Islet of Langerhans (tissue), 1 donor: Measurements from ENCODE around the gene CTTNBP2NL.
"Not testable (repeated sequence)": the region's sequence is repeated elsewhere in the genome, so short reads cannot be mapped to it uniquely, and the experiment has no call there.

Experiments
- FAIRE-seq: peaks from one replicate; lab custom pipeline; 2011; peaks lifted over from hg19 to GRCh38; lab: Jason Lieb, UNC

The CTTNBP2NL gene

DNA sequence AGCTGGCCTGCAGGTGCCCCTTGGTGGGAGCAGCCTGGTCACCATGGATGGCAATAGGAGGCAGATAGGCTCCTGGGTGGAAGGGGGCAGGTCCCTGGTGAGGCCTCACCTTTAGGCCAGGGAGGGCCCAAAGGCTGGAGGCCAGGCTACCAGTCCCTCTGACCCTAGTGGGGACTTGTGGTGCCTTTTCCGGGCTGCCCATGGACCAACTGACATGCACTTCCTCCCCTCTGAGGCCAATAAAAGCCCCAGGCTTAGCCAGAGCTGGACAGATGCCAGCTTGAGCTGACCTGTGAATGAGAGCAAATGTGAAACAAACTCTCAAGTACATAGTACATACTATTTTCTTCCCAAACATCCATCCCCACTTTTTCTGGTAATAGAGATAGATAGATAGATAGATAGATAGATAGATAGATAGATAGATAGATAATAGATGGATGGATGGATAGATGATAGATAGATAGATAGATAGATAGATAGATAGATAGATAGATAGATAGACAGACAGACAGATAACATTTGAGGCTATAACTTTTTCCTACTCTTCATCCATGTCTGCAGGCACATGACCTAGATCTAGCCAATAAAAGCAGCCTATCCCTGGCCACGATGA, 9.2 kb upstream of the CTTNBP2NL start:
- no peak for FAIRE-seq

DNA sequence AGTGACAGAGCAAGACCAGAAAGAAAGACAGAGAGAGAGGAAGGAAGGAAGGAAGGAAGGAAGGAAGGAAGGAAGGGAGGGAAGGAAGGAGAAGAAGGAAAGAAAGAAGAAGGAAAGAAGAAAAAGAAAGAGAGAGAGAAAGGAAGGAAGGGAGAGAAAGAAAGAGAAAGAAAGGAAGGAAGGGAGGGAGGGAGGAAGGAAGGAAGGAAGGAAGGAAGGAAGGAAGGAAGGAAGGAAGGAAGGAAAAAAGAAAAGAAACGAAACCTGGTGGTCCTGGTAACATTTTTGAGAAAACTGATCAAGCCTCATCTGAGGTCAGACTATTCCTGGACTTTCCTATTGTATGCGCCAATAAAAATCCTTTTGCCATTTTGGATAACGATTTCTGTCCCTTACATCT, 8.2 kb upstream of the CTTNBP2NL start:
- FAIRE-seq = no peak

DNA sequence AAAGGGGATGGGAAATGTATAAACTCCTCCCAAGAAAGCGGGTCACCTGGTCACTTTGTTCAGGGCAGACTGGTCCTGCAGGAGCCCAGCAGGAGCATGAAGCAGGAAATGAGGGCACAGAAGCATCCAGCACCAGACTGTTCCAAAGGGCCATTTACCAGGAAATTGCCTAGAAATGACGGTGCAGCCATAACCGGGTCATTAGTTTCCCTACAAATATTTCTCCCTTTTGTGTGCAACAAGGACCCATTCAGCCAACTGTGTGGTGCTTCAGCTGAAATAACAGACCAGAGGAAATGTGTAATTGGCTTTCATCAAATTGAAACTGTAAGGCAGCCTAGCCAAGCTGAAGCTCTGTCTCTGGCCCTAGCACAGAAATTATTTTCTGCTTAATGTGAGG, 7.6 kb upstream of the CTTNBP2NL start:
- FAIRE-seq = no peak

DNA sequence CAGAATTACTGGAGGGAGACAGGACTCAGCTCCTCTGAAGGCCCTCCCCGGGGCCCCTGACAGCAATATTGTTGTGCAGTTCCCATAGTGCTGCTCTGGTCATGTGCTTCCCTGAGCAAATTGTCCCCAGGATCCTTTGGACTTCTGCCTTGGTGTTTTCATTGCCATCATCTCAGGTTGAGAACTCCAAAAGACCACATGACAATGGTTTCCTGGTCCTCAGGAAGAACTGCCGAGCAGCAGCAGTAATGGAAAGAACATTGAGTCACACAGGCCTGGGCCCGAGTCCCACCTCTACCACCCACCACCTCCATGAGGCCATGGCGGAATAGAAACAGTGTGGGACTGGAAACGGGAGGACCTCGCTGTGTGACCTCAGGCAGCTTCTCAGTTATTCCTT, 6.3 kb upstream of the CTTNBP2NL start:
- no peak for FAIRE-seq

DNA sequence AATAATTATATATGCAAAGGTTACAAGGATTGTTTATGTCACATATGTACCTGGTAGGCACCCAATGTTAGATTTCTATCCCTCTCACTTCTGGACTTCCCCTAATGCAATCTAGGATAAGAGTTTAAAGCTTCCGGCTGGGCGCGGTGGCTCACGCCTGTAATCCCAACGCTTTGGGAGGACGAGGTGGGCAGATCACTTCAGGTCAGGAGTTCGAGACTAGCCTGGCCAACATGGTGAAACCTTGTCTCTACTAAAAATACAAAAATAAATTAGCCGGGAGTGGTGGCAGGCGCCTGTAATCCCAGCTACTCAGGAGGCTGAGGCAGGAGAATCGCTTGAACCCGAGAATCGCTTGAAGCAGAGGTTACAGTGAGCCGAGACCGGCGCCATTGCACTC, 5.7 kb upstream of the CTTNBP2NL start:
- FAIRE-seq = not testable (repeated sequence)

DNA sequence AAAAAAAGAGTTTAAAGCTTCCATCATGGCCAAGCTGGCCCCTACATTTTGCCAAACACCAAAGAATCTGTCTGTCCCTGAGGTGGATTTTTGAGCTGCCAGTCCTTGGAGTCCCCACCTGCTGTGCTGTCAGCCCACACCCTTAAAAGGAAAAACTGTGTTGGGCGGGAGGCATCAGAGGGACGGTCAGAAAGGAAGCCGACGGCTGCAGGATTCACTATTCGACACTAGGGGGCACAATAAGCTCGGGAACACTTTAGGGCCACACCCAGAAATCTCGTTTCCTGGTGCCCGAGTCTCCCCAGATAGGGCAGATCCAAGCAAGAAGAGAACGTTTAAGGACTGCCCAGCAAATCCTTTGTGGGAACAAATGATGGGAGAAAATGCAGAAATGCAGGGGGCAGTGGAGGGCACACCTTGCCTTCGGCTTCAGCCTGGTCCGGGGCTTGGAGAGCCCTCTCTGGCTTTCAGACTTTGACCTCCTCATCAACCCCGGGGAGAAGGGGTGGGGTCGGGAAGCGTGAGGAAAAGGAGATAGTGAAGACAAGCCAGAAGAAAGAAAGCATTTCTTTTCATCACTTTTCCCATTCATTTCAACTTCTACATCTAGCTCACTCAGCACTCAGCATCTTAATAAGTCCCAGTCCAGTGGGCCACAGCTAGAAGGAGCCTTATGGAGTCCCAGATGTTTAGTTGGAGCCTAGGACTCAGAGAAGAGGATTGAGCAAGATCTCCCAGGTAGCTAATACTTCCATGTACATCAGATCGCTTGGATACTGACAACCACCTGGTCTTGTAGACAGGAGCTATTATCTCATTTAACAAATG, 5.0 kb upstream of the CTTNBP2NL start:
- FAIRE-seq = no peak

DNA sequence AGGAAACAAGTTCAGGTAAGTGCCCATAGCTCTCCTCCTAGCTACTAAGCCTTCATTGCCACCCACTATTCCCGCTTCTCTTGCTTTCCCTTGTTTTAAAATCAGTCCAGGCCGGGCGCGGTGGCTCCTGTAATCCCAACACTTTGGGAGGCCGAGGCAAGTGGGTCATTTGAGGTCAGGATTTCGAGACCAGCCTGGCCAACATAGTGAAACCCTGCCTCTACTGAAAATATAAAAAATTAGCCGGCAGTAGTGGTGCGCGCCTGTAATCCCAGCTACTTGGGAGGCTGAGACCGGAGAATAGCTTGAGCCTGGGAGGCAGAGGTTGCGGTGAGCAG, 4.4 kb upstream of the CTTNBP2NL start:
- no peak for FAIRE-seq

DNA sequence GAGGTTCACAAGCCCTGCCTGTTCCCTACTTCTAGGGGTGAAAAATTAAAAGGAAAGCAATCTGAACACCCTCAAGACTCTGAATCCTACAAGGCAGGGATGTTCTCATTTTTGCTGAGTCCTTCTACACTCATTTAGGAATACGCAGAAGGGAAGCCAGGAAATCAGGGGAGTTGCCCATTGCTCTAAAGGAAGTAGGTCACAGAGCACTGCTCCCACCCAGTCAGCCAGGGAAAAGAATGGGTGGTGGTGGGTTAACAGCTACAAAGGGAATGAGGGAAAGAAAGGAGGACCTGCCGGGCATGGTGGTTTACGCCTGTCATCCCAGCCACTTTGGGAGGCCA, 2.4 kb upstream of the CTTNBP2NL start:
- no peak for FAIRE-seq

DNA sequence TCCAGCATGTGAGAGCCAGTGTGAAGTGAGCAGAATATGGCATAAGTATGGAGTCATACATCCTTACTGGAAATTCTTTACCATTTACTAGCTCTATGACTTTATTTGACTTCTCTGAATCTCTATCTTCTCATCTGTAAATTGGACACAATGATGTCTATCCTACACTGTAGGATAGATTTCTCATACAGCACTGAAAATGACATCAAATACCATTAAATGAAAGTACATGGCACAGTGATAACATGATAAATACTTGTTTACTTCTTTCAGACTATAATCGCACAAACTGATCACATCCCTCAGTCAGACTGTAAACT, 1.3 kb upstream of the CTTNBP2NL start:
- no peak for FAIRE-seq

DNA sequence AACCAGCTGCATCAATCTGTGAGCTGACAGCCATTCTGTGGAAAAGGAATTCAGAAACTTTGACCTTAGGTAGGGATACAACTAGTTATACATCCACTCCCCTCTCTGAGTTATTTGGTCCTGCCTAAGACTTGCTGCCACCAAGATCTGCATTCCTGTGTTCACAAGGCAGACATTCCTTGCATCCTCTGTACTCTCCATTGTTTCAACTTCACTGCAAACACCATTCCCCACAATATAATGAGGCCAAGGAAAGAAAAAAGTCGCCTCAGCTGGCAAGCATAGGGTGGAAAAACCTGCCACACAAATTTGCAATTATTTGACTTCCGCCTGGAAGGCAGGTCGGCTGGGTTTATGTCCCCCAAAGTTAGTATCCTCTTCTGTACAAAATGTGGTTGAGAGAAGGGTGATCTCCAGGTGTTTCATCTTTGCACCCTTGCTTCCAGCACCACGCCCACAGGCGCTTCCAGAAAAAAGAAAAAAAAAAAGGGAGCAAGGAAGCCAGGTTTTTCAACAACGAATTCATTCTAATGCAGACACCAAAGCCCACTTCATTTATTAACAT, 676 bp upstream of the CTTNBP2NL start:
- no peak for FAIRE-seq

DNA sequence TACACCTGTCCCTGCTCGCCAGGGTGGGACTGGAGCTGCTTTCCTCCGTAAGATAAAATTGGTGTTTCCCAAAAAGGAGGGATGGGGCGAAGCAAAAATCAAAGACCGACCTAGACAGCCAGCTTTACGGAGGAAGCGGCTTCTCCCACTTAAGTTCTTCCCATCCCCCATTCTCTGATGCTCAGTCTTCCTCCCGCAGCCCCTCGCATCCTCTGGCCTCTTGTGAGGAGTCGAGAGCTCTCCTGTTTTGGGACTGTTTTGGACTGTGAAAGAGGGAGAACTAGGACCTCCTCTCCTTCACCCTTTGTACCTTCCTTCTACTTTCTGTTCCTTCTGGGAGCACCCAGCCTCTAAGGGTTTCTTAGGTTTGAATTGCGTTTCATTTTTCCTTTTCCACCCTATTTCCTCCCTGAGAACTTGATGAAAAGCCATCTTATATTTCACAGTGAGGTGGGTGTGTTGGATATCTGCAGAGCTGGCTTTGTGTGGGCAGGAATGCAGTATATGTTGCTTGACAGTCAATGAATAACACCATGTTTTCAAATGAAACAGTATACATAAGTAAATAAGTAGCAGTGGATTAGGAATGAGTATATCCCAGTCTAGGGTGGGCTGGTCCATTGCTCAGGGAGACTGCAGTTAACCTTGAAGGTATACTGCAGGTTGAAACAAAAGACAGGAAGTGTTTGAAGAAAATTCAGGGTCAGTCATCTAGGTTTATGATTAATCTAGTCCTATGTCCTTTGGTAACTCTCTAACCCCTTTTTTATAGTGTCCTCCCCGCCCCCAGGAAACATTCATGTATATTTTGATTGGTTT, 848 bp downstream of the CTTNBP2NL start:
- no peak for FAIRE-seq

DNA sequence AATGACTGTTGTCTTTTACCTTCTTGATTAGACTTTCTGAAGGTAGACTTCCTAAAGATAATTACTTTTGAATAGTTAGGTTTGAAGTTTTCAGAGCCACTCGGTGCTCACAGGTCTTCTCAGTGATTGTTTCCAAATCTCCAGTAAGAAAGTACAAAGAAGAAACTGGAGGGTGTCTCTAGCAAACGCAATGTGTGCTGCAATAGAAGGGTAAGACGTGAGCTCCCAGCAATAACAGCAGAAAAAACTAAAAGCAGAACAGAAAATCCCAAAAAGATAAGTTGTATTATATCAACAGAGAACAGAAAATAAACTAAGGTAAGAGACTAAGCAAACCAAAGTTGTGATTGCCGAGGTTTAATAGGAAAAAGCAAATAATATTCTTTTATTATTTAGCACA, 1.8 kb downstream of the CTTNBP2NL start:
- no peak for FAIRE-seq

DNA sequence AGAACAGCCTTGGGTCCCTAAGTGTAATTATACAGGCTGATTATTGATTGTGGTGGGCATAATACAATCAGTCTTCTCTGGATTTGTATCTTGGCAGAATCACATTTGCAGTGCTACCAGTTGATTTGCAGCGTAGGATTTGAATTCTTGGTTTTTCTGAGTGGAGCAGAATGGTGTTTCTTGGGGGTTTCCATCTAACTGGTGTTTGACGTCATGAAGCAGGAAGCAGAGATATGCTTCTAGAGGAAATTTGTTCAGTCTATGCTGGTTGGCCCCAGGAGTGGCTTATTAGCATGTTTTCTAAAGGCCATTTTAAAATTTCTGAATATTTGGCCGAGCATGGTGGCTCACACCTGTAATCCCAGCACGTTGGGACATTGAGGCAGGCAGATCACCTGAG, 3.4 kb downstream of the CTTNBP2NL start:
- FAIRE-seq = no peak

DNA sequence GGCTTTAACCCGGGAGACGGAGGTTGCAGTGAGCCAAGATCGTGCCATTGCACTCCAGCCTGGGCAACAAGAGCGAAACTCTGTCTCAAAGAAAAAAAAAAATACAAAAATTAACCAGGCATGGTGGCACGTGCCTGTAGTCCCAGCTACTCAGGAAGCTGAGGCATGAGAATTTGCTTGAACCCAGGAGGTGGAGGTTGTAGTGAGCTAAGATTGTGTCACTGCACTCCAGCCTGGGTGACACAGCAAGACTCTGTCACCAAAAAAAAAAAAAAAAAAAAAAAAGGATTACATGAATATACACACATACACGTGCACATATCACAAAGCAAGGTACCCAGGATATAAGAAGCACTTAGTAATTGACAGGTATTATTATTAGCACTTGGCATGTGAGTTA, 4.7 kb downstream of the CTTNBP2NL start:
- not testable (repeated sequence) for FAIRE-seq

DNA sequence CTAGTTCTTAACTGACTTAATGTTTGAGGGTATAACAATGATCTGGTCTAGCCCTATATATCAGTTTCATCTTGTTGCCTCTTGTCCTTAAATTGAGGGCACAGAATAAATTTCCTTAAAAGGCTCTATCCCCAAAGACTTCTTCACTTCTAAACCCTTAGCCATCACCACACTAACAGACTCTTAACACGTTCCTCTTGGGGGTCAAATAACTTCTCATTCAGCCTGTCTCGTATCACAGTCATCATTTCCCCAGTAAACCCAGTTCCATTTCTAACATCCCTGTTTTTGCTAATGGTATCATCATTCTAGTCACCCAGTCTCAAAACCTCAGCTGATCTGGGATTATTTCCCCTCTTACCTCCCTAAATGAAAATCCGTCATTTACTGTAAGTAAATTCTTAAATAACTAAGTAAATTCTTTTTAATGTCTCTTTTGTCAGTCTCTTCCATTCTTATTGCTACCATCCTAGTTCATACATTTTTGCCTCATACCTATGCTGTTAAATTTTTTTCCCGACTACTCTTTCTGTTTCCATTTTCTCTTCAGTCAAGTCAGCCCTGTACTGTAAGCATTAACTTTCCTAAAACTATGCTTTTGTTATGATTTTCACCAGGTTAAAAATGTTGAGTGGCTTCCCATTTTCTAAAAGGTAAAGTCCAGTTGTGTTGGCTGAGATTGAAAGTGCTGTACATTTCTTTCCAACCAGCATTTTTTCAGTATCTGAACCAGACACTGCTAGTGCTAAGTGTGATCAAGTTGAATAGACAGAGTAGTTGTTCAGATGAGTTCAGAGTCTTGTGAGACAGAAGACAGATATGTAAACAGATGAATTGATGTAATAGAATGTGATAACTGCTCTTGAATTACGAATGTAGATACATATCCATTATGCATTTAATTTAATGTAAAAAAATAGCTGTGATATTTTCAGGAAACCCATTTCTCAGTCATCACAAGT, 6.9 kb downstream of the CTTNBP2NL start:
- FAIRE-seq = no peak

DNA sequence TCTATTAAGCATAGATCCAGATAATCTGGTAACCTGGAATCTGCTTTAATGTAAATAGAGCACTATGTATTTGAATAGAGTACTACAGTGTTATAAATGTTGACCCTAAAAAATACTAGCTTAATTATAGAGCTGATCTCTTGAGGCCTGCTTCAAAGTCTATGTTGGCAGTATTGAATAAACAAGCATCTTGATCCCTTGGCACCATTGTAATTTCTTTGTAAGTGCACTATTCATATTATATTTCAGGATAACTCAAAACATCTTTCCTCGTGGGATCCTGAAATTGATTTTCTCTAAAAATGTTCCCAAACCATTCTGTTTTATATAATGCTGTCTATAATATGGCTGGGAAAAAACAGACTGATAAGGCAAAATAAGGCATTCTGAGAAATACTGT, 10.8 kb downstream of the CTTNBP2NL start:
- no peak for FAIRE-seq

DNA sequence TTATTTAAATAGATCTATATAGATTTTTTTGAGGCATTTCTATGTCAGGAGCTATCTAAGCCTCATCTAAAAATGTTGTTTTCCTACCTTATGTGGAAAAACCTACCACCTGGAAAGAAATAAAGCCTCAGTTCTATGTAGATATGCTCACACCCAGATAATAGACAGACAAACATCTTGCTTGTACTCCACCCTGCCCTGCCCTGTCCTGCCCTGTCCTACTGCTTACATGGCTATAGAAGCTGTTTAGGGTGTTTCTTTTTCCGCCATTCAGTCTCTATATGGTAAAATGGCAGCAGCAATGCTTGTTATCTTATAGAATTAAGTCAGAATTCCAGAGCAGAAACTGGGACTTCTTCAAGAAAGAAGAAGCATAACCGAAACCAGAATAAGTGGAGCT, 13.4 kb downstream of the CTTNBP2NL start:
- FAIRE-seq = no peak

DNA sequence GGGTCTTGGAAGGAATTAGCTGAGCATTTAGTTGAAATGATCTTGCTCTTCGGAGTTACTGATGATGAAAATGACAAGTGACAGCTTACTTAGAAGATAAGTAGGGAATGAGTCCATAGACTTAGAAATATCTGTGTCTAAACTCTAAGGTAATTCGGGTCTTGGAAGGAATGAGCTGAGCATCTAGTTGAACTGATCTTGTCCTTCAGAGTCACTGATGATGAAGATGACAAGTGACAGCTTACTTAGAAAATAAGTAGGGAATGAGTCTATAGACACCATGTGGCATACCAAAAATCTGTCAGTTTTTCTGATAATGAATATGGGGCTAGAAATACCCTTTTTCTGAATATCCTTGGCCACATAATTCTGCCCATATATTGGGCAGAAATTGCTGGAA, 14.7 kb downstream of the CTTNBP2NL start:
- FAIRE-seq = no peak

DNA sequence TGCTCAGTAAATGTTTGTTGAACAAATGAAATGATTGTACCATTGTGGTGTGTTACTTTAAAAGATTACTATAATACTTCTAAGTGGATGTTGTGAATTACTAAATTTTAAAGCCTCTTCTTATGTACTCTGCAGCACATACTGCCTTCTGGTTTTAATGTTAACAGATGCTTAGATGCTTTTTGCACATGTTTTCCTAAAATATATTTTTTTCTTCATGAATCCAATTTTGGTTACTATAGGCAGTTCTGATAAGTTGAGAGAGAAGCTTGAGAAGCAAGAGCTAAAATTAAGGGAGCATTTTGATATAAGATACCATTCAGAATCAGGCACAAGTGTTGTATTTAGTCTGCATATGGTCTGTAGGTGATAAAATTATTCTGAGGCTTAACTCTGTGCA, 21.3 kb downstream of the CTTNBP2NL start:
- no peak for FAIRE-seq

DNA sequence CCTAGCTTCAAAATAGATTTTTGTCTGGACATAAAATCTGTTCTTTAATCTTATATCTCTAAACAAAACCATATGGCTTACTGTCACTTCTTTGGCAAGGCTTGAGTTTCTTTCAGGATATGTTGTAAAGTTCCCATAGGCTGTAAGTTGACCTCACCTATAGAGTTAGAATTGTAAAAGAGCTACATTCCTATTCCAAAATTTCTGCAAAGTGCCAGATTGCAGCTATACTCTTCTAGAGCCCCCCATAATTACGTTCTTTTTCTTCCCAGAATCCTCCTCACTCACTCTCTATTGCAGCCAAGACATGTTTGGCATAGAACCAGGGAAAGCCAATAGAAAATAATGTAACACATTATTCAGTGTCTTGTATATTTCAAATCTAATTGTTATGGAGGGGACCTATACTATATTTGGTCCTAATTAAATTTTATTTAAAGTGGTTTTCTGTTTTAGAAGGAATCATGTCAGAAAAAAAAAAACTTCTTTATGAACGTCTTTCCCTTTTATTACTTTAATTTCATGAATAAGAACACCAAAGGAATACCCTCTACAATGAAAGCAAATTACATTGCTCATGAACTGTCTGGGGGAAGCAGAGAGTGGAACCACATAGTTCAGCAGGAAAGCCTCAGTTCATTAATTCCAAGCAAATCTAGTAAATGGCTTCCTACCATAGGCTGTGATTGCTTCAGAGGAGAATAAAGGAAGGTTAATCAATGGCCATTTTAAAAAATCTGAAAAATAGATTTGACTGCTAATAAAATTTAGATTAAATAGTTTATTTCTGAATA, 22.3 kb downstream of the CTTNBP2NL start:
- FAIRE-seq = no peak

DNA sequence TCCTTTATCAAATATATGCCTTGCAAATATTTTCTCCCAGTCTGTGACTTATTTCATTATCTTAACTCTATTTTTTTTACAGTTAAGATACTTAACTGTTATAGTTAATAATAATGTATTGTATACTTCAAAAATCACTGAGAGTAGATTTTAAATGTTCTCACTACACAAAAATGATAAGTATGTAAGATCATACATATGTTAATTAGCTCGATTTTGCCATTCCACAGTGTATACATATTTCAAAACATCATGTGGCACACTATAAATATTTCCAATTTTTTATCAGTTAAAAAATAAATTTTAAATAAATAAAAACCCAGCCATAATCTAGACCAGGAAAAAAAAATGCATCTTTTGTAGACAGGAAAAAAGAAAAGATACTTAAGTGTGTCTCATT, 27.2 kb downstream of the CTTNBP2NL start:
- FAIRE-seq = no peak
